Skeletal muscle satellite cell (primary cell): ENCODE data around the gene RASSF9.

Experiments
- H3K27me3 ChIP-seq: 2 replicates; pipeline ENCODE4 v1.7.0; 2013; ENCODE audit warnings: low read length; ENCODE audit not compliant: control insufficient read depth, insufficient read depth
- H3K36me3 ChIP-seq: 2 replicates; pipeline ENCODE4 v1.7.0; 2013; ENCODE audit warnings: mild to moderate bottlenecking, control low read depth, low read length; ENCODE audit not compliant: insufficient read depth
- H3K4me1 ChIP-seq: 2 replicates; pipeline ENCODE4 v1.7.0; 2013; ENCODE audit warnings: low read length; ENCODE audit not compliant: control insufficient read depth, insufficient read depth
- H3K4me2 ChIP-seq: 2 replicates; pipeline ENCODE4 v1.7.0; 2013; ENCODE audit warnings: mild to moderate bottlenecking, low read length
- H3K4me3 ChIP-seq: 2 replicates; pipeline ENCODE4 v1.7.0; 2013; ENCODE audit warnings: low read length
- H3K9ac ChIP-seq: 2 replicates; pipeline ENCODE4 v1.7.0; 2013; ENCODE audit warnings: mild to moderate bottlenecking, low read depth, low read length, moderate library complexity
- H3K9me3 ChIP-seq: replicated peaks from 2 replicates; pipeline ENCODE4 v1.7.0; 2013; ENCODE audit warnings: mild to moderate bottlenecking, control low read depth, low read length

Gene RASSF9

DNA sequence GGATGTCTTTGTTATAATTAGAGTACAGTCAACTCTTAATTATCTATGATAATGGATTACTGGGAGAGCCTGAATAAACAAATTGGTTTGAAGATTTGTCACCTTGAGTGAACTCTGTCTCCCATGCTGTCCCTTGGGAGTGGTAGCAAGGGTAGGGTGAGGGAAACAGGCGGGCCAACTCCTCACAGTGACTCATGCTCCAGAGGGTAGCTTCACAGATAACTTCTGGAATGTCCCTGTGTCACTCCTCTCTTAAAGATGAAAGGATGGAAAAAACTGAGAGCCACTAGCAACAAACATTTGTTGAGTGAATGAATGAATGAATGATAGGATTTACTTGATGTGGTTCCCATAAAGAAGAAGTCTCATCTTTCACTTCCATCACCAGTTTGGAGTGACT lies 53.5 kb downstream of the RASSF9 start:
- no peak overlapping the region for H3K4me2 ChIP-seq
- no peaks in the 10 kb centered on the region for H3K9me3 ChIP-seq
- no peak overlapping the region for H3K4me3 ChIP-seq
- no peaks in the 10 kb centered on the region for H3K4me1 ChIP-seq
- no peaks in the 10 kb centered on the region for H3K36me3 ChIP-seq
- no peaks in the 10 kb centered on the region for H3K27me3 ChIP-seq
- H3K9ac ChIP-seq = no peak overlapping the region

DNA sequence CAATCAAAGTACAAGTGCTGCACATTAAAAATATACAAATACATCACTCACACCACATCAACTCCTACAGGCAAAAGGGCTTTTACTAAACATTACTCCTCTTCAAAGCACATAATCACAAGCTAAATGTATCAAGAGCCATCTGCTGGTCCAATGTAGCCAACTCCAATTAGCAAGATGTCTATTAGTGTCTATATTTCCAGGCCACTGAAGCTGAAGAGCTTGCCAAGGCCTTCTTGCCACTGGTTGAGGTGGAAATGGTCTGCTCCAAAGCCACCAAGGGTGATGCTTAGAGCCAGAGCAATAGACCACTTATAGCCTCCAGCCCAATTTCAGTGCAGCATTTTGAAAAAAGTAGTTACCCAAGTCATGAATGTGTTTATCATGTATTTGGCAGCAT lies 54.4 kb downstream of the RASSF9 start:
- Histone ChIP-seq H3K4me2 (no peak overlapping the region), H3K27me3 (no peaks in the 10 kb centered on the region), H3K36me3 (no peaks in the 10 kb centered on the region), H3K9me3 (no peaks in the 10 kb centered on the region), H3K4me1 (no peaks in the 10 kb centered on the region), H3K9ac (no peak overlapping the region), H3K4me3 (no peak overlapping the region)

DNA sequence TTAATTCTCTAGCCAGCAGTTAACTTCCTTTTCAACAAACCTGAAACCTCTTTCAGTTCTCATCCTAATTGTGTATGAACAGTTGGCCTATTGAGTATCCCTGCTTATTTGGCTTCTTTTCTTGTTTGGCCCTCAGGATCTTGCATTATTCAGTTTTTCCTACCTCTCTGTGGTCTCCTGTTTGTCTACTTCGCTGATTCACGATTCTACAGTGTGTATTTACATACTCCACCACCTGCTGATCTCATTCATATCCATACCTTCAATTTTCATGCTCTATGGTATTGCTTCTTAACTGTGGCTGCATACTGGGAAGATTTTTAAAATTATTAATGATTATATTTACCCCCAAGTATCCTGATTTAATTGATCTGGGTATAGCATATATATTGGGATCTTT lies 56.4 kb downstream of the RASSF9 start:
- Histone ChIP-seq H3K36me3 (no peaks in the 10 kb centered on the region), H3K9ac (no peak overlapping the region), H3K4me1 (no peaks in the 10 kb centered on the region), H3K4me2 (no peak overlapping the region), H3K9me3 (no peaks in the 10 kb centered on the region), H3K4me3 (no peak overlapping the region), H3K27me3 (no peaks in the 10 kb centered on the region)

DNA sequence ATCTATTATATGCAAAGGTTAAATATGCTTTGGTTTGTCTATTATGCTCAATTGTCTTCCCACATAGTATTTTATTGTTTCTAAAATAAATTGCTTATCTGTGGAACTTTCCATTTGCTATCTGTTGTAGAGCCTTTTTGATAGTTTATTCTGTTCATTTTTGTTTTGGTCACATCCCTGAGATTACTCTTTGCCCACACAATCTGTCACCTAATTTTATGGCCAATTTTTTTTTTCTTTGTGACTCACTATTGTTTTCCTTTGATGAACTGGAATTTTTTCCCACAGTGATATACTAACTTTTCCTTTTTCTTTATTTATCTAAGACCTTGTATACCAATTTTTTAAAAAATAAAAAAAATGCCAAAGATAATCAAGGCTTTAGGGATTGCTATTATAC lies 61.1 kb downstream of the RASSF9 start:
- Histone ChIP-seq H3K4me1 (no peaks in the 10 kb centered on the region), H3K9me3 (no peaks in the 10 kb centered on the region), H3K9ac (no peak overlapping the region), H3K4me3 (no peak overlapping the region), H3K36me3 (no peaks in the 10 kb centered on the region), H3K27me3 (no peaks in the 10 kb centered on the region), H3K4me2 (no peak overlapping the region)

DNA sequence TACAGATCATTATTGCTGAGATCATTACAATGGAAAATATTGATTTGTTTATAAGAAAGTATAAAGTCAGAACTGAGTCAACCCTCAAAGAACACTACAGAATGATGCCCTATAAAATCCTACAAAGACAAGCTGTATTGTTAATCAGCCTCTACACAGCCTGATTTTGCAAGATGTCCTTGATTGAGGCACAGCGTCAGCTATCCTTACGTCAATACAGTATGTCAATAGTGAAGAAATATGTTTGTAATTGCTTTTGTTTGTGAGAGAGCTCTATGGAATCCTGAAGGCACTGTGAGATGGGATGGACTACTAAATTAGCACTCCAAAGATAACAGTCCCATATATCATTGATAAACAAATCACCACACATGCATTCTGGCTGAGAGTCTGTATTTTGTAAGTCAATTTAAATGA lies 70.7 kb downstream of the RASSF9 start:
- H3K27me3 ChIP-seq = no peaks in the 10 kb centered on the region
- H3K9me3 ChIP-seq = no peaks in the 10 kb centered on the region
- no peak overlapping the region for H3K4me2 ChIP-seq
- no peak overlapping the region for H3K9ac ChIP-seq
- H3K4me3 ChIP-seq = no peak overlapping the region
- no peaks in the 10 kb centered on the region for H3K36me3 ChIP-seq
- no peaks in the 10 kb centered on the region for H3K4me1 ChIP-seq

DNA sequence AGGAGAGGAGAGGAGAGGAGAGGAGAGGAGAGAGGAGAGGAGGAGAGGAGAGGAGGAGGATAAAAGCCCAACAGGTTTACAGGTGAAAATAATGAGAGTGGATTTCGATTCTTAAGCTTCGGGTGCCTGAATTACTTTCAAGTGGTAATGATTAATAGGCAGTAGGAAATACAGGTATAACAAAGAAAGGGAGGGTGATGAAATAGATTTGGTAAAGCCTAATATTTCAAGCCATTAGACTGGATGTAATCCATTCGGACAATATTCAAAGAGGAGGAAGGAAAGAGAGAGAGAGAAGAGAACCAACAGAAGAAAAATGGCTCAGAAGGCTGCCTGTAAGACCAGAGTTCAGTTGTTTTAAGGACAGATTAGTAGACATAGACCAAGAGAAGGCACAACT lies 76.6 kb downstream of the RASSF9 start:
- H3K36me3 ChIP-seq = no peaks in the 10 kb centered on the region
- H3K9me3 ChIP-seq = no peaks in the 10 kb centered on the region
- no peak overlapping the region for H3K4me2 ChIP-seq
- H3K4me3 ChIP-seq = no peak overlapping the region
- H3K4me1 ChIP-seq = no peaks in the 10 kb centered on the region
- no peaks in the 10 kb centered on the region for H3K27me3 ChIP-seq
- no peak overlapping the region for H3K9ac ChIP-seq

DNA sequence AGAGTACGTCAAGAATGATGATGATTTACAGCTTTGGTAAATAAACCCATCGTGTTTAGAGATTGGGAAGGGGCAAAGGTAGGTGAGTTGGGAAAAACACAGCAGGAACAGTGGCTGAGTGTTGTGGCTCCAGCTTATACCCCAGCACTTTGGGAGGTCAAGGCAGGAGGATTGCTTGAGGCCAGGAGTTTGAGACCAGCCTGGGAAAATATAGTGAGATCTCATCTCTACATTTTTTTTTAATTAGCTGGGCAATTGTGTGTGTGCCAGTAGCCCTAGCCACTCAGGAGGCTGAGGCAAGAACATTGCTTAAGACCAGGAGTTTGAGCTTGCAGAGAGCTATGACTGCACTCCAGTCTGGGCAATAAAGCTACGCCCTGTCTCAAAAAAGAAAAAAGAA lies 77.1 kb downstream of the RASSF9 start:
- Histone ChIP-seq H3K9ac (no peak overlapping the region), H3K4me3 (no peak overlapping the region), H3K4me2 (no peak overlapping the region), H3K27me3 (no peaks in the 10 kb centered on the region), H3K9me3 (no peaks in the 10 kb centered on the region), H3K36me3 (no peaks in the 10 kb centered on the region), H3K4me1 (no peaks in the 10 kb centered on the region)

DNA sequence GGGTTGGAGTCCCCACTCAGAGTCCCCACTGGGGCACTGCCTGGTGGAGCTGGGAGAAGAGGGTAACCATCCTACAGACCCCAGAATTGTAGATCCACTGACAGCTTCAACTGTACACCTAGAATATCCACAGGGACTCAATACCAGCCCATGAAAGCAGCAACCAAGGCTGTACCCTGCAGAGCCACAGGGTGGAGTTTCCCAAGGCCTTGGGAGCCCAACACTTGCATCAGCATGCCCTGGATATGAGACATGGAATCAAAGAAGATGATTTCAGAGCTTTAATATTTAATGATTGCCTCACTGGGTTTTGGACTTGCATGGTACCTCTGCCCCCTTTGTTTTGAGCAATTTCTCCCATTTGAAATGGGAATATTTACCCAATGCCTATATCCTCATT lies 80.4 kb downstream of the RASSF9 start:
- Histone ChIP-seq H3K9me3 (no peaks in the 10 kb centered on the region), H3K27me3 (no peaks in the 10 kb centered on the region), H3K4me3 (no peak overlapping the region), H3K4me2 (no peak overlapping the region), H3K9ac (no peak overlapping the region), H3K4me1 (no peaks in the 10 kb centered on the region), H3K36me3 (no peaks in the 10 kb centered on the region)
